Neural progenitor cell (in vitro differentiated cells): Measurements from ENCODE around the gene TARDBP. TPM values are rescaled to one million over a fixed set of nuclear protein-coding genes. Genes with fewer than 3 reads are reported as not detected.

Source experiments
- DNase-seq: peaks from one replicate; pipeline ENCODE4 v3.0.0-alpha.2; 2016; ENCODE audit warnings: low spot score
- H2AFZ ChIP-seq: fragments of 200-600 bp; sonication (generic); replicated peaks from 2 replicates; pipeline ENCODE4 v1.6.1; 2016; ENCODE audit warnings: antibody characterized with exemption
- H3F3A ChIP-seq: fragments of 200-600 bp; sonication (generic); 2 replicates; pipeline ENCODE4 v1.6.1; 2016; ENCODE audit warnings: antibody characterized with exemption, low read depth
- H3K27ac ChIP-seq: fragments of 200-600 bp; sonication (generic); 2 replicates; pipeline ENCODE4 v1.5.1; 2016; ENCODE audit warnings: mild to moderate bottlenecking
- H3K27me3 ChIP-seq: fragments of 200-600 bp; sonication (generic); 2 replicates; pipeline ENCODE4 v1.6.1; 2016; ENCODE audit warnings: mild to moderate bottlenecking, moderate library complexity
- H3K36me3 ChIP-seq: fragments of 200-600 bp; sonication (generic); 2 replicates; pipeline ENCODE4 v1.5.1; 2016
- H3K4me1 ChIP-seq: fragments of 200-600 bp; sonication (generic); 2 replicates; pipeline ENCODE4 v1.6.1; 2016; ENCODE audit warnings: mixed run types
- H3K4me2 ChIP-seq: fragments of 200-600 bp; sonication (generic); 2 replicates; pipeline ENCODE4 v1.6.1; 2016
- H3K4me3 ChIP-seq: fragments of 200-600 bp; sonication (generic); 2 replicates; pipeline ENCODE4 v1.5.1; 2016
- H3K79me2 ChIP-seq: fragments of 200-600 bp; sonication (generic); 2 replicates; pipeline ENCODE4 v1.6.1; 2016; ENCODE audit warnings: low read depth
- H3K9ac ChIP-seq: fragments of 200-600 bp; sonication (generic); 2 replicates; pipeline ENCODE4 v1.6.1; 2016
- H3K9me3 ChIP-seq: fragments of 200-600 bp; sonication (generic); 2 replicates; pipeline ENCODE4 v1.5.1; 2016; ENCODE audit warnings: low read depth
- H4K20me1 ChIP-seq: fragments of 200-600 bp; sonication (generic); 2 replicates; pipeline ENCODE4 v1.6.1; 2016; ENCODE audit warnings: low read depth
- H3K27ac Mint-ChIP-seq: 3 replicates; pipeline ENCODE4 v1.8.0; 2021; ENCODE audit warnings: mixed read lengths
- H3K27me3 Mint-ChIP-seq: 2 replicates; pipeline ENCODE4 v1.8.0; 2022; ENCODE audit warnings: low read depth, mild to moderate bottlenecking, inconsistent platforms, moderate library complexity, mixed read lengths; ENCODE audit not compliant: insufficient read depth
- H3K36me3 Mint-ChIP-seq: 3 replicates; pipeline ENCODE4 v1.8.0; 2021; ENCODE audit warnings: mixed read lengths
- H3K4me1 Mint-ChIP-seq: 3 replicates; pipeline ENCODE4 v1.8.0; 2021; ENCODE audit warnings: mixed read lengths
- H3K4me3 Mint-ChIP-seq: 3 replicates; pipeline ENCODE4 v1.8.0; 2021; ENCODE audit warnings: mild to moderate bottlenecking, moderate library complexity, mixed read lengths
- H3K9me3 Mint-ChIP-seq: 3 replicates; pipeline ENCODE4 v1.8.0; 2020; ENCODE audit warnings: mixed read lengths
- CTCF ChIP-seq: fragments of 200-600 bp; sonication (generic); IDR thresholded peaks from 2 replicates; pipeline ENCODE4 v1.5.1; 2017; ENCODE audit warnings: antibody characterized with exemption, mild to moderate bottlenecking
- EZH2 ChIP-seq: fragments of 200-600 bp; sonication (generic); IDR thresholded peaks from 2 replicates; pipeline ENCODE4 v1.6.1; 2017; ENCODE audit warnings: antibody characterized with exemption, mild to moderate bottlenecking, moderate library complexity
- EZH2phosphoT487 ChIP-seq: fragments of 200-600 bp; sonication (generic); IDR thresholded peaks from 2 replicates; pipeline ENCODE4 v1.6.1; 2017; ENCODE audit warnings: antibody characterized with exemption
- total RNA-seq: library from RNA; depleted of rRNA; stranded (reverse); fragments of >200 nt; gene quantifications from 2 replicates; pipeline ENCODE4 v1.2.3, GENCODE V29; 2015; ENCODE audit warnings: low replicate concordance

Gene TARDBP
- total RNA-seq, 1 donor from 2014 or later, result 202 TPM

GRCh38 chr1:10968411-10968826, 44.0 kb upstream of the TARDBP start:
- Mint-ChIP-seq H3K4me3 (no peak overlapping the region), H3K9me3 (no peaks in the 10 kb centered on the region), H3K27ac (no peak overlapping the region), H3K27me3 (peaks cover 15% of the 10 kb centered on the region), H3K4me1 (peaks cover 28% of the 10 kb centered on the region), H3K36me3 (no peaks in the 10 kb centered on the region)
- Histone ChIP-seq H3K9ac (no peak overlapping the region), H3K9me3 (no peaks in the 10 kb centered on the region), H3K36me3 (no peaks in the 10 kb centered on the region), H3K27me3 (no peaks in the 10 kb centered on the region), H3K4me3 (no peak overlapping the region), H3K4me1 (peaks cover 29% of the 10 kb centered on the region), H3F3A (peaks cover 12% of the 10 kb centered on the region), H3K79me2 (no peaks in the 10 kb centered on the region), H4K20me1 (no peaks in the 10 kb centered on the region), H3K27ac (no peak overlapping the region), H2AFZ (no peak overlapping the region), H3K4me2 (no peak overlapping the region)
- DNase-seq, result no peak
- TF ChIP-seq CTCF (no peak), EZH2 (no peak), EZH2phosphoT487 (no peak)

GRCh38 chr1:10969267-10969970, 43.0 kb upstream of the TARDBP start:
- TF ChIP-seq EZH2phosphoT487, result no peak
- TF ChIP-seq CTCF, result no peak
- no peak for TF ChIP-seq EZH2
- Mint-ChIP-seq H3K36me3 (no peaks in the 10 kb centered on the region), H3K9me3 (no peaks in the 10 kb centered on the region), H3K27me3 (peaks cover 19% of the 10 kb centered on the region), H3K4me3 (no peak overlapping the region), H3K27ac (peak overlapping the region; percentile 88), H3K4me1 (peaks cover 30% of the 10 kb centered on the region)
- H4K20me1 ChIP-seq, result no peaks in the 10 kb centered on the region
- no peaks in the 10 kb centered on the region for H3K79me2 ChIP-seq
- no peak overlapping the region for H3K9ac ChIP-seq
- no peak overlapping the region for H3K4me3 ChIP-seq
- peak overlapping the region; percentile 56 for H3K4me2 ChIP-seq
- H3K27me3 ChIP-seq, result no peaks in the 10 kb centered on the region
- H3K4me1 ChIP-seq, result peaks cover 36% of the 10 kb centered on the region
- H3F3A ChIP-seq, result peaks cover 12% of the 10 kb centered on the region
- no peak overlapping the region for H3K27ac ChIP-seq
- H3K36me3 ChIP-seq, result no peaks in the 10 kb centered on the region
- peak; percentile 81 for DNase-seq
- H2AFZ ChIP-seq, result peak overlapping the region; percentile 3
- H3K9me3 ChIP-seq, result no peaks in the 10 kb centered on the region

- H3K27me3 Mint-ChIP-seq, result peaks cover 18% of the 10 kb centered on the region
- H3K27me3 ChIP-seq, result no peaks in the 10 kb centered on the region
- no peaks in the 10 kb centered on the region for H3K36me3 Mint-ChIP-seq
- H3K4me1 ChIP-seq, result peaks cover 35% of the 10 kb centered on the region
- H3K27ac Mint-ChIP-seq, result no peak overlapping the region
- no peak overlapping the region for H3K4me3 ChIP-seq
- H3K79me2 ChIP-seq, result no peaks in the 10 kb centered on the region
- no peak for DNase-seq
- H3K9ac ChIP-seq, result no peak overlapping the region
- H3K9me3 Mint-ChIP-seq, result no peaks in the 10 kb centered on the region
- no peaks in the 10 kb centered on the region for H3K9me3 ChIP-seq
- H3K4me2 ChIP-seq, result peak overlapping the region; percentile 56
- H3F3A ChIP-seq, result peaks cover 12% of the 10 kb centered on the region
- H2AFZ ChIP-seq, result peak overlapping the region; percentile 3
- TF ChIP-seq CTCF (no peak), EZH2 (no peak), EZH2phosphoT487 (no peak)
- no peak overlapping the region for H3K27ac ChIP-seq
- no peak overlapping the region for H3K4me3 Mint-ChIP-seq
- no peaks in the 10 kb centered on the region for H4K20me1 ChIP-seq
- H3K36me3 ChIP-seq, result no peaks in the 10 kb centered on the region
- peaks cover 30% of the 10 kb centered on the region for H3K4me1 Mint-ChIP-seq
Observed at GRCh38 chr1:10969971-10970332, 42.5 kb upstream of the TARDBP start.
